ENCODE results near the gene FNDC3B.

DNA sequence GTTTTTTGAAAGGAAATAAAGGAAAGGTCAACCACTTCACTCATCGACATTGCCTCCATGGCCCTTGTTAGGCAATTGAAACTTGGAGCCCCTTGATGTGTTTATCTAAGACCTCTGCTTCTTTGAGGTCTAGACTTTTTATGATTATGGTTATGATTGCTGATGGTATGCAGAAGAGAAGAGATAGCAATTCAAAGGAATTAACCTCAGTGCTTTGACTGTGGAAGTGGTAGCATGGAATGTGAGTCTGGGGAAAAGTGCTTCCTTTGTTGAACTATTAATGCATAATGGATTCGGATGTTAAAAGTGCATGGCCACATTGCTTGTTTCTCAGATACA lies 46.1 kb downstream of the FNDC3B start:
- TF ChIP-seq, protein P1, sequence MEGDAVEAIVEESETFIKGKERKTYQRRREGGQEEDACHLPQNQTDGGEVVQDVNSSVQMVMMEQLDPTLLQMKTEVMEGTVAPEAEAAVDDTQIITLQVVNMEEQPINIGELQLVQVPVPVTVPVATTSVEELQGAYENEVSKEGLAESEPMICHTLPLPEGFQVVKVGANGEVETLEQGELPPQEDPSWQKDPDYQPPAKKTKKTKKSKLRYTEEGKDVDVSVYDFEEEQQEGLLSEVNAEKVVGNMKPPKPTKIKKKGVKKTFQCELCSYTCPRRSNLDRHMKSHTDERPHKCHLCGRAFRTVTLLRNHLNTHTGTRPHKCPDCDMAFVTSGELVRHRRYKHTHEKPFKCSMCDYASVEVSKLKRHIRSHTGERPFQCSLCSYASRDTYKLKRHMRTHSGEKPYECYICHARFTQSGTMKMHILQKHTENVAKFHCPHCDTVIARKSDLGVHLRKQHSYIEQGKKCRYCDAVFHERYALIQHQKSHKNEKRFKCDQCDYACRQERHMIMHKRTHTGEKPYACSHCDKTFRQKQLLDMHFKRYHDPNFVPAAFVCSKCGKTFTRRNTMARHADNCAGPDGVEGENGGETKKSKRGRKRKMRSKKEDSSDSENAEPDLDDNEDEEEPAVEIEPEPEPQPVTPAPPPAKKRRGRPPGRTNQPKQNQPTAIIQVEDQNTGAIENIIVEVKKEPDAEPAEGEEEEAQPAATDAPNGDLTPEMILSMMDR (IDR thresholded peaks at IDR 0.05): no peak
- no peak for TF ChIP-seq ZFX (IDR thresholded peaks at IDR 0.05; ENCODE audit: borderline replicate concordance)
